MM.1S (cell line): ENCODE results near the gene CARD16.
"Not testable (repeated sequence)": the region's sequence is repeated elsewhere in the genome, so short reads cannot be mapped to it uniquely, and the experiment has no call there.

Experiments
- CTCF ChIP-seq: fragments of 300-600 bp; sonication (generic); IDR thresholded peaks from 2 replicates; pipeline ENCODE4 v1.5.1; 2016; ENCODE audit warnings: antibody characterized with exemption, low read length, mixed read lengths
- EZH2 ChIP-seq: fragments of 300-600 bp; sonication (generic); optimal IDR thresholded peaks from 2 replicates; pipeline ENCODE3; 2017; ENCODE audit warnings: low read depth, mild to moderate bottlenecking, antibody characterized with exemption, low read length, mixed read lengths
- EZH2phosphoT487 ChIP-seq: fragments of 300-600 bp; sonication (generic); IDR thresholded peaks from 2 replicates; pipeline ENCODE4 v1.6.1; 2018; ENCODE audit warnings: antibody characterized with exemption, low read length

- not testable (repeated sequence) for TF ChIP-seq CTCF, EZH2, EZH2phosphoT487
Observed at GRCh38 chr11:105072080-105072479, 26.9 kb upstream of the CARD16 start.
